GM19468 (cell line): ENCODE results near the gene GMDS.

Experiments
- ATAC-seq: cut with Tn5 transposase; IDR thresholded peaks from one replicate; pipeline ENCODE4 v1.9.1; 2021; ENCODE audit warnings: mild to moderate bottlenecking, moderate library complexity, moderate number of reproducible peaks; ENCODE audit not compliant: unreplicated experiment; ENCODE audit errors: extremely low read depth

Gene GMDS

DNA sequence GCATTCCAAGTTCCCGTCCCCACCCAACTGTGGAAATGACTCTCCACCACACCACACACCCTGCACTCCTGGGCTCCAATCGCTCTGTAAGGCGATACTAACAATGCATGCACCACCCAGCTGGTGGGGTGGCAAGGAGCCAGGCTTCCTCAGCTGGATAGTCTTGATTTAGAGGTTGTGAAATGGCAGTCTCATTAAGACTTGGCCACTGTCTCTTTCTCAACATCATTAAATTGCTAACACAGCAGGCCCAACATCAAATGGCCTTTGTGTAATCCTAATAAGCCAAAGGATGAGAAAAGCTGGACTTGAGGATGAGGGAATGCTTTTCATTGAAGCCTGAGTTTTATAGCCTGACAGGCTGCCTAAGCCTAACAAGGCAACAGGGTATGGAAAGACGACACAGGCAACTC is 223.7 kb downstream of the GMDS start:
- no peak for ATAC-seq

DNA sequence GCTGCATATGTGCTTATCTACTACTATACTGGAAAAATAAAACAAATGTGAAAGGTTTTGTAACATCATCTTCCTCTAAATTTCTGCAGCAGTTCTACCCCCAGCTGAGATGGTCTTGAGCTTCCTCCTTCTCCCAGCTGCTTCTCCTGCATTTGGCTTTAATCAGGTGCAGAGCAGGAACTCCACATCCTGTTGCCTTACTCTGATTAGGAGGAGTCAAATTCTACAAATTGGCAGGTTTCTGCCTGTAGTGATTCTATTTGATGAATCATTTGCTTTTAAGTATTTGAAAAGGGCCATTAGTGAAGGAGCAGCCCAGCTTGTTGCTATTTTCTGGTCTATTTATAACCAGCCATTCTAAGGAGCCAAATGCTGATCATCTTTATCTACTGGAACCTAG is 224.5 kb downstream of the GMDS start:
- ATAC-seq, result no peak

DNA sequence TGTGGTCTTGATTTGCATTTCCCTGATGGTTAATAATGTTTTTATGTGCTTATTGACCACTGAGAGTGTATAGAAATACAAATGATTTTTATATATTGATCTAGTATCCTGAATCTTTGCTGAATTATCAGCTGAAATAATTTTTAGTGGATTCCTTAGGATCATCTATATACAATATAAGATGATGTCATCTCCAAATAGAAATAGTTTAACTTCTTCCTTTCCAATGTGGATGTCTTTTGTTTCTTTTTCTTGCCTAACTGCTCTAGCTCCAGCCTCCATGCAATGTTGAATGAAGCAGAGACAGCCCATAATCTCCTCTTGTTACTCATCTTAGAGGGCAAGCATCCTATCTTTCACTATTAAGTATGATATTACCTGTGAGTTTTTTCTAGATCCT is 226.4 kb downstream of the GMDS start:
- no peak for ATAC-seq

DNA sequence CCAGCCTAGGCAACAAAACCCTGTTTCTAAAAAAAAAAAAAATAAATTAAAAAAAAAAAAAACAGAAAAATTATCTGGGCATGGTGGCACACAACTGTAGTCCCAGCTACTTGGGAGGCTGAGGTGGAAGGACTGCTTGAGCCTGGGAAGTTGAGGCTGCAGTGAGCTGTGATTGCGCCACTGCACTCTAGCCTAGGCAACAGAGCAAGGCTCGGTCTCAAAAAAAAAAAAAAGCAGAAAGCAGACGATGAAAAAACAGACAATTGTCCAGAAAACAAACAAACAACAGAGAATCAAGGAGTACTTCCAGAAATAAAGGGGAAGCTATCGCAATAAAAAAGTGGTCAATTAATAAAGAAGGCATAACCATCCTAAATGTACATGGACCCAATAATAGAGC is 229.4 kb downstream of the GMDS start:
- ATAC-seq, result no peak

DNA sequence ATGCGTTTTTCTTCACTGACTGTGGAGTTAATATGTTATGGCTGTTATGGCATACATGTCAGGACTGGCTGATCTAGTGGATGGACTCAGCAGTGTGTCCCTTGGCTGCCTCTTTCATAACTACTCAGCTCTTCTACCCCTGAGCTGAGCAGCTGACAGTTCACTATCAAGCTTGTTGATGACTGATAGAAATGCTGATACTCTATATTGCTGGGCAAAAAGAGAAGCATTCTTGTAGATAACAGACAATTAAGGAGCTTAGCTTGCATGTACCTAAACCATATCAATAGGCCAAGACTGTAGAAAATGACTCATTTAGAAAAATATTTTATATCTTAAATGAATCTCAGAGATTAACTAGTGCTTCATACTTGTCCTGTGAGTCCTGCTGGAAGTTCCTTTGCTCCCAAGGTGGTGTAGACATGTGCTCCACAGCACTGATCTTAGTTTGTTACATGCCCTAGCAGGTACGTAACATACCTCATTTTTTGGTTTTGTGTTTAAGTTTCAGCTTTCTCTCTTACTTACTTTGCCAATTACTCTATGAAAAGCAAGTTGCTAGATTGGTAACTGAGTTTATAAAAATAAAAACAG is 236.9 kb downstream of the GMDS start:
- no peak for ATAC-seq

DNA sequence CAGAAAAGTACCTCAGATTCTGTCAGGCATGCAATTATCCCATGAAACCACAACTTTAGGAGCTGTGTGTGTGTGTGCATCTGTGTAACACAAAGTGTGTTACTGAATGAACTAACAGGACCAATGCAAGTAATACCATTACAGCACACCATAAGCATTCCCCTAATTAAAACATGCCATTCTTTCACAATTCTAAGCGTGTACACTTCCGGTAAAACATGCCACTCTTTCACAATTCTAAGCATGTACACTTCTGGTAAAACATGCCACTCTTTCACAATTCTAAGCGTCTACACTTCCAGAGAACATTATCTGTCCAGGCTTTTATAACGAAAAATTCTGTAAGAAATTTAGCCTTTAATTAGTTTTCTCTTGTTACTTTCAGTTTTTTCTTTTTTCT is 238.2 kb downstream of the GMDS start:
- no peak for ATAC-seq

DNA sequence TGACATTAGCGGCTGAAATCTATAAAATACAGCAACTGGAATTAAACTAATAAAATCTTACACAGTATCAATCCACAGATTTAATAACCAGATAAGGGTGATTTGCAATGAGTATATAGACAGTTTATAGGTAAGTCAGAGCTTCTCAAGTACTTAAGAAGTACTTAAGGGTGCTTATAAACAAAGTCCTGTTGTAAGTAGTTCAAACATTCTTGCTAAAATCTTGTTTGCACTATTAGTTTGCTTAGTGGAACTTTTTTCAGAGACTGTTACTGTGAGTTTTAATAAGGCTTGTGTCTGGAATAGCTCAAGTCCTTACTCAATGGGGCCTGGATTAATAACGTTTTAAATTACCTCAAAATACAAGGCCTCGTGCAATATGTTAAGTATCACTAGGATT is 240.5 kb downstream of the GMDS start:
- no peak for ATAC-seq

DNA sequence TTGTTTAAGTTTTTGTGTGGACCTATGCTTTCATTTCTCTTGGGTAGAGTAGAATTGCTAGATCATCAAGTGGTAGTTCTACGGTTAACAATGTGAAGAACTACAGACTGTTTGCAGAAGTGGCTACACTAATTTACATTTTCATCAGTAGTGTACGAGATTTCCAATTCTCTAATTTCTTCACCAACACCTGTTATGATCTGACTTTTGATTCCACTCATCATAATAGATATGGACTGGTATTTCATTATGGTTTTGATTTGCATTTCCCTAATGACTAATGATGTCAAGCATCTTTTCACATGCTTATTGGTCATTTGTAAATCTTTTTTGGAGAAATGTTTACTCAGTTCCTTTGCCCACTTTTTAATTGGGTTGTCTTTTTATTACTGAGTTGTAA is 244.4 kb downstream of the GMDS start:
- ATAC-seq, result no peak

DNA sequence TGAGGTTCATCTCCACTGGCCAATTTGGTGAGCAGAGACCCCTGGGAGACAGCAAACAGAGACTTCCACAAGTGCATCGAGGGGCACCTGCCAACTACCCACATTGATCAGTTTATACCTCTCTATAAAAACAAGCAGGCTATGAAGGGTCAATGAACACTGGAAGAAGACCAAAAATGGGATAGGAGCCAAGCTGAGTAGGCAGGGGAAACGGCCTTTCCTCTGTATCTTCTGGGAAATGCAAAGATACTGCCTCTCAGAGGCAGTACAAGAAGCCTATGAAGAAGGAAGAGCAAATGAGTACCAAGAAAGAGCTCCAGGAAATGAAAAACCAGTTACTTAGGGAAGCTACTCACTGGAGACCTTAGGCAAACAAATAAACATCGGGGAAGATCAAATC is 247.7 kb downstream of the GMDS start:
- no peak for ATAC-seq

DNA sequence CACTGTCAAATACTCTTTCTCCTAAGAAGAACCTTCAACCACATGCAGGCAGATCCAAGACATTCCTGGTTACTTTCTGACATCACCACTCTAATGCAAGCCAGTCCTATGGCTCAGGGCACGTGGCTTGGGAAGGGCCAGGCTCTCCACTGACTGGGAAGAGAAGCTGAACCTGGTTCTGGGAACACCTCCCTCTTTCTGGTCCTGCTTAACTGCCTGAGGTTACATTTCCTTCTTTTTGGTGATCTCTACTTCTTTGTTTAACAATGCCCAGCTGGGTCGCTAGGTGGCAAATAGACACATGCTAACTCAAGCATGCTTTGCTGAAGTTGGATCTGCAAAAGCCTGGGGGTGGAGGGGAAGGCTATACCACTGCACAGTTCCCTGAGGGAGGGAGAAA is 249.8 kb downstream of the GMDS start:
- ATAC-seq, result no peak

DNA sequence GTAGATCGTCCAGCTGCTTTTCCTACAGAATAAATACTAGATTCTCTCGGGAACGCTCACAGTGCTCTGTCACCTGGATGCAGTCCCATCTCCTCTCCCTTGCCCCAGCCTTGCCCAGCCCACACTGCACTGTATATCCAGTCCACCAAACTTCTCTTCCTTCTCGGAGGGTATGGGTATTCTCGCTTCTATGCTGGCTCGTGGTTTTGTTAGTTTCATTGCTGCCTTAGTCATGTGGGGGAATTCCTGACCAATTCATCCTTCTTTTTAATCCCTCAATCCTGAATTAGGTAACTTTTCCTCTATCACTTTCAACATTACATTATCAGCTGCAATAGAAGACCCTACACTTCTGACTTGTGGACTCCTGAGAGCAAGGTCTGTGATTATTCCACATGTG is 252.4 kb downstream of the GMDS start:
- ATAC-seq, result no peak

DNA sequence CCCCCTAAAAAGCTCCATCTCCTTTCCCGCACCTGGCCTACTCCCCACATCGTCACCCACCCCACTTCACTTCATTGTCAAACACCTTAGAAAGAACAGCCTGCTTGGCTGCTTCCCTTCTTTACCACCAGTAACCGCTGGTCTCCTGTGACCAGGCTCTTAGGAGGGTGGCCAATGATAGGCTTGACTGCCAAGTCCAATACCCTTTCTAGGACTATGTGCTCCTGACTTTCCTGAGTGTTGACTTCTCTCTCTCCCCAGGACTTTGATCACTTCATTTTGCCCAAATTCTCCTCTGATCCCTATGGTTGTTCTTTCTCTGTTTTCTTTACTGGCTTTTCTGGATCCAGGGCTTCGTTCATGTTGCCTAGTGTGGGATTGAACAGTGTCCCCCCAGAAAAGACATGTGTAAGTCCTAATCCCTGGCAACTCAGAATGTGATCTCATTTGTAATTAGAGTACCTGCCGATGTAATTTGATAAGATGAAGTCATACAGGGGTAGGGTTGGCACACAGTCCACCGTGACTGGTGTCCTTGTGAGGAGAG is 254.0 kb downstream of the GMDS start:
- ATAC-seq, result no peak

DNA sequence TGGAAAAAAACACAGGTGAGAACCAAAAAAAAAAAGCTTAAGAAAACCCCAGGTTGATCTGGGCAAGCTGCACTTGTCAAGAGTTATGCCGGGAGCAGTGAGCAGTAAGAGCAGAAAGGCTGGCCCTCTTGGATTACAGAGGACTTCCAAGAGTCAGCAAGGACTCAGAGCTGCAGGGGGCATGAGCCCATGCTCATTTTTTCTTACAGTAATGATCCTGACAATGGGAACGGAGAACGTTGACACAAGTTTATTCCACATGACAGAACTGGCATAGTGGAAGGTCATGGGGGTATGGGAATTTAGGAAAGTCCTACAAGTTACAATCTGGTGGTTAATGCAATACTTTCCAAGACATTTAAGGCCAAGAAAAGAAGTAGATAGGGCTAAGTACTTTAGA is 256.6 kb downstream of the GMDS start:
- no peak for ATAC-seq

DNA sequence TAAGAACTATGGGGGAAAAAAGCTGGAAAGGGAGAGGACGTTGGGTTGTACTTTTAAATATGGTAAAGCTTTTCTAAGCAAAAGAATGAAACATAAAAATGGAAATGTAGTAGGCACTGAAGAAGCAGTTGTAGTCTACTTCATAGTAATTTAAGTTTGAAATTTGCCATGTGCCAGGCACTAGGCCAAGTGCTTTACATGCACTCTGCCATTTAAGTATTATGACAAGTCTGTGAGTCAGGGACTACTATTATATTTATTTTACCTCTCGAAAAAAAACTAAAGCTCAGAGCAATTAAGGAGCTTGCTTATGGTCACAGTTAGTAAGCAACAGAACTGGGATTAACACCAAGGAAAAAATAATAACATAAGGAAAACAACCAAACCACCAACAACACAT is 257.8 kb downstream of the GMDS start:
- no peak for ATAC-seq

DNA sequence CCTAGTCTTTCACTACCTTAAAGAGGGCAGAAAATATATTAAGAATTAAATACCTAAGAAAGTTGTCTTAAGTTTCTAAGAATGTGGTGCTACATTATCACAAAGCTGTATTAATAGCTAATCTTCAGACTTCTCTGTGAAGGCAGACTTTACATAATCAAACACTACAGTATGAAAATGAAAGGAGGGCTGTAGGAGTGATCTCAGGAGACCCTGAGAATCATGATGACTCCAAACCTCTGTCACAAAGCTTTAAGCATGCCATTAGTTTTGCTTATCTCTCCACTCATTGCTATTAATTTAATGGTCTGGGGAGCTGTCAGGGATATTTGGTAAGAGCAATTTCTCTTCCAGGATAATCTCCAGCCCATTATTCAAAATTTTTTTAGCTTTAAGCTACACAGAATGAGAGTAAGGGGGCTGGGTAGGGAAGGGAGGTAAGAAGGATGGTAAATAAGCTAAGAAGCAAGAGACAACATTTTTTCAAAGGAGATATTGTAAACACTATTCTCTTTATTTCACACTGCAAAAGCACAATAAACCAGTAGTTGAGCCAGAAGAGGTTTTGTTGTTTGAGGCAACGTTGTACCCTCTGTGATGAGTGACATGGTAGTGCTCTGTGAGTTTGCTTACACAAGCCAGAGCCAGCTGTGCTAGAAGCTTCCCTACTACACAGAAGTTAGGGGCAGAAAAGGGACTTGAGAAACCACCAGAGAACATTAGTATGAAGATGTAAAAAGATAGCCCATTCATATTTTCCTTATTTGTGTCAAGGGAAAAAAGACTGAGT is 258.8 kb downstream of the GMDS start:
- no peak for ATAC-seq

DNA sequence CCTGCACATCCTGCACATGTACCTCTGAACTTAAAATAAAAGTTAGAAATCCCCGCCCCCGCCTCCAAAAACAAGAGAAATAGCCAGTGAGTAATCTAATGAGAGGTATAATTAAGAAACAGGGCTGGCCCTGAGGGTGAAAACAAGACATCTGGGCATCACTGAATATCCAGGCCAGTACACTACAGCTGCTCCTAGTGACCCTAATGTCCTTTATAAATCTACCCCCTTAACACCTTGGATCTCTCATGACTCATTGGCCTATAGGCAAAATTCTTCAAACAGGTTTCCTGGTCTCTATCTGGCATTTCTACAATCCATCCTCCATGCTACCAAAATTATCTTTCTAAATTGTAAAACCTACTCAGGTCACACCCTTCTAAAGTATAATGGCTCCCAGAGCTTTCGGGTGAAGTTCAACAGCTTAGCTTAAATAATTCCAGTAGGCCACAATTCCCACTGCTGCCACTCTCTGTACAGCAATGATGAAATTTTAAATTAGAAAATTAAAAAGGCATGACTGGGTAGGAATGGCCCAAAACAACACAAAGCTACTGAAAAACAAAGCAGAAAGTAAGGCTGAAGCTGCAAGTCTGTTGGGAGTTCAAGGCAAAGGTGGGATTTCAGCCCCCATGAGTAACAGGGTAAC is 260.9 kb downstream of the GMDS start:
- no peak for ATAC-seq

DNA sequence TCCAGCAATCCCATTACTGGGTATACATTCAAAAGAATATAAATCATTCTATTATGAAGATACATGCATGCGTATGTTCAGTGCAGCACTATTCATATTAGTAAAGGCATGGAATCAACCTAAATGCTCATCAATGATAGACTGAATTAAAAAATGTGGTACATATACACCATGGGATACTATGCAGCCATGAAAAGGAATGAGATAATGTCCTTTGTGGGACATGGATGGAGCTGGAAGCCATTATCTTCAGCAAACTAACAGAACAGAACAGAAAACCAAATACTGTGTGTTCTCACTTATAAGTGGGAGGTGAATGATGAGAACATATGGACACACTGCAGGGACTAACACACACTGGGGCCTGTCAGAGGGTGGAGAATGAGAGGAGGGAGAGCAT is 261.6 kb downstream of the GMDS start:
- no peak for ATAC-seq

DNA sequence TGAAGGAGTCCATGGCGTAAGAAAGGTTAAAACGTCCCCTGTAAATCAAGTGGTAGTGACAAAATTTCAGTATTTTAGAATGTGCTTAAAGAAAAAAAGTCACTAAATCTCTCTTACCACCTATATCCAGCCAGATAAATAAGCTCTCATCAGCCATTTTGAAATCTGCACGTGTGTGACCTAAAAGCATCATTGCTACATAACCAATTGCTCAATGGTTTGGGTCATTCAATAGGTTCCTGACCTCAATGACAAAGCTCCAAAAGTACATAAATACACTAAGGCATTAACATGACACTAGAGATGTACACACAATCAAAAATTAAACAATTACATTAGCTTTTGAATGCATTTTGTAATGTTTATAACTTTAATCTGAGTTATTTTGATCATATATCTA is 272.4 kb downstream of the GMDS start:
- ATAC-seq, result no peak

DNA sequence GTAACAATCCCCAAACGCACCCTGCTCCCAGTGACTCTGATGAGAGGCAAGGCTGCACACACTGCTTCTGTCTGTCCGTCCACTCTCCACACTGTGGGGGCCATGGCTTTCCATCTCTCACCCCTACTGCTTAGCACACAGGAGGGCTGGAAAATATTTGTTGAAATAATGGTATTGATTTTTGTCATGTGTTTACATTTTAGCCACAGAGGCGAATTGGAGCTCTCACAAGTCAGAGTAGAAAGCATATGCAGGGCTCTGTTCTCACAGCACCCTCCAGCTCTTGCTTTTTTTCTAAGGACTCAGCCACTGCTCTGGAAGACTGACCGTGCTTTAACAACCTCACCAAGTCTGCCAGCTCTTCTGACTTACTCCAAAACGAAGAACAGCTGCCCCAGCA is 273.8 kb downstream of the GMDS start:
- ATAC-seq, result no peak

DNA sequence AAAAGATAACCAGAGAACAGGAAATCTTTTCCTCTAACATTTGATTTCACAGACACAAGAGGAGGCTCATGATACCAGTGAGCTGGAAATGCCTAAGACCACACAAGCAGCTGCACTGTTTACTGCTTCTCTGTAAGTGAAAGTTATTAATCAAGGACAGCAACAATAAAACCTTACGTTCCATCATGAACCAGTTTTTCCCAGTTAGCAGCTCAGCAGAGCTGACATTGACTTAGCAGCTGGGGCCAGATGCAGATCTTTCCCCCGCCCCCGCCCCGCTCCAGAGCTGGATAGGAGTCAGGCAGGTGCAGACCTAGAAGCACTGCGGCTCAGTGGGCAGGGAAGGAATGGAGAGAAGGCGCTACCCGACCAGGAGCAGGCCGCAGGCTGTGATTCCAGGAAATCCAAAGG is 275.2 kb downstream of the GMDS start:
- no peak for ATAC-seq

DNA sequence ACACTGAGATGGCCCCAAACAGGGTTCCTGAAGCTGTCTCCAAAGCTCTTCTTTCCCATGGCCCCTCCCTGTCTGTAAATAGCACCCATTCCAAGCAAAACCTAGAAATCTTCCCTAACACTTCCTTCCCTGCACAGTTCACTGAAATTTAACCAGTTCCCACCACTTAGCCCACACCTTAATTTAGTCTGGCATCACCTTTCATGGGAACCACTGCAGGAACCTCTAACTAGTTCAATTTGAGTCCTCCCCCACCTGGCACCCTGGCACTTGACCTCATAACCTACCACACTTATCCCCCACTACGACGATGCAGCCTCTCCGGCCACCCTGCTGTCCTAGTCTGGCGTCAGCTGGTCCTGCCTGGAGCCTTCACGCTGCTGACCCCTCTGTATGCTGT is 278.7 kb downstream of the GMDS start:
- no peak for ATAC-seq
